H9 (cell line): ENCODE data around the gene NDUFV1. TPM values are rescaled to one million over a fixed set of nuclear protein-coding genes. Genes with fewer than 3 reads are reported as not detected.

Experiments used
- DNase-seq: peaks from one replicate; pipeline ENCODE4 v3.0.0-alpha.2; 2017
- H2AFZ ChIP-seq: one replicate; pipeline ENCODE4 v1.6.1; 2013; ENCODE audit warnings: mild to moderate bottlenecking, low read length, control low read depth, moderate library complexity
- H2AK5ac ChIP-seq: 2 replicates; pipeline ENCODE4 v1.6.1; 2013; ENCODE audit warnings: low read length, control low read depth, mixed read lengths; ENCODE audit not compliant: insufficient read length
- H2BK120ac ChIP-seq: one replicate; pipeline ENCODE4 v1.6.1; 2013; ENCODE audit warnings: low read depth, mild to moderate bottlenecking, low read length, control low read depth, inconsistent platforms; ENCODE audit not compliant: poor library complexity, severe bottlenecking
- H2BK12ac ChIP-seq: 2 replicates; pipeline ENCODE4 v1.6.1; 2013; ENCODE audit warnings: low read length, control low read depth, mixed read lengths, low read depth; ENCODE audit not compliant: insufficient read length
- H2BK15ac ChIP-seq: 2 replicates; pipeline ENCODE4 v1.6.1; 2013; ENCODE audit warnings: low read depth, low read length, control low read depth
- H2BK20ac ChIP-seq: one replicate; pipeline ENCODE4 v1.6.1; 2013; ENCODE audit warnings: low read depth, mild to moderate bottlenecking, low read length, control low read depth, inconsistent platforms; ENCODE audit not compliant: poor library complexity, severe bottlenecking
- H2BK5ac ChIP-seq: 2 replicates; pipeline ENCODE4 v1.6.1; 2013; ENCODE audit warnings: low read length, control low read depth, mixed read lengths; ENCODE audit not compliant: insufficient read length
- H3K14ac ChIP-seq: 2 replicates; pipeline ENCODE4 v1.6.1; 2013; ENCODE audit warnings: low read length, control low read depth; ENCODE audit not compliant: insufficient read depth
- H3K18ac ChIP-seq: 2 replicates; pipeline ENCODE4 v1.6.1; 2013; ENCODE audit warnings: low read depth, mild to moderate bottlenecking, mixed read lengths, low read length, control low read depth; ENCODE audit not compliant: insufficient read length
- H3K23ac ChIP-seq: 2 replicates; pipeline ENCODE4 v1.6.1; 2013; ENCODE audit warnings: low read length, control low read depth, mixed read lengths, low read depth; ENCODE audit not compliant: insufficient read length
- H3K23me2 ChIP-seq: 2 replicates; pipeline ENCODE4 v1.6.1; 2013; ENCODE audit warnings: low read depth, mild to moderate bottlenecking, mixed read lengths, low read length, control low read depth; ENCODE audit not compliant: insufficient read length, poor library complexity, severe bottlenecking
- H3K27ac ChIP-seq: 2 replicates; pipeline ENCODE4 v1.5.1; 2013; ENCODE audit warnings: low read length, control low read depth, mixed read lengths, low read depth; ENCODE audit not compliant: insufficient read length
- H3K27me3 ChIP-seq: 2 replicates; pipeline ENCODE4 v1.6.1; 2013; ENCODE audit warnings: low read length, control low read depth, inconsistent platforms; ENCODE audit not compliant: insufficient read depth
- H3K4ac ChIP-seq: 2 replicates; pipeline ENCODE4 v1.6.1; 2013; ENCODE audit warnings: low read depth, mild to moderate bottlenecking, control low read depth, inconsistent platforms, low read length, moderate library complexity
- H3K4me1 ChIP-seq: 2 replicates; pipeline ENCODE4 v1.6.1; 2013; ENCODE audit warnings: low read length, control low read depth, inconsistent platforms; ENCODE audit not compliant: insufficient read depth
- H3K4me2 ChIP-seq: 2 replicates; pipeline ENCODE4 v1.6.1; 2013; ENCODE audit warnings: low read length, control low read depth, mixed read lengths; ENCODE audit not compliant: insufficient read length, insufficient read depth
- H3K56ac ChIP-seq: 2 replicates; pipeline ENCODE4 v1.6.1; 2013; ENCODE audit warnings: low read depth, mild to moderate bottlenecking, mixed read lengths, low read length, control low read depth; ENCODE audit not compliant: insufficient read length
- H3K79me1 ChIP-seq: 2 replicates; pipeline ENCODE4 v1.6.1; 2013; ENCODE audit warnings: low read depth, mild to moderate bottlenecking, moderate library complexity, low read length, control low read depth, inconsistent platforms; ENCODE audit not compliant: insufficient read depth, poor library complexity, severe bottlenecking
- H3K79me2 ChIP-seq: 2 replicates; pipeline ENCODE4 v1.6.1; 2013; ENCODE audit warnings: low read length, control low read depth, inconsistent platforms; ENCODE audit not compliant: insufficient read depth
- H3K9ac ChIP-seq: 2 replicates; pipeline ENCODE4 v1.6.1; 2013; ENCODE audit warnings: low read length, control low read depth, mixed read lengths; ENCODE audit not compliant: insufficient read length; ENCODE audit errors: extremely low read depth
- H3K9me3 ChIP-seq: one replicate; pipeline ENCODE4 v1.6.1; 2013; ENCODE audit warnings: low read depth, low read length, inconsistent platforms; ENCODE audit not compliant: control insufficient read depth
- H3T11ph ChIP-seq: one replicate; pipeline ENCODE4 v1.6.1; 2013; ENCODE audit warnings: mild to moderate bottlenecking, low read length, control low read depth, inconsistent platforms
- H4K20me1 ChIP-seq: one replicate; pipeline ENCODE4 v1.6.1; 2013; ENCODE audit not compliant: control insufficient read depth, insufficient read length, insufficient read depth
- H4K5ac ChIP-seq: 2 replicates; pipeline ENCODE4 v1.6.1; 2013; ENCODE audit warnings: low read depth, mild to moderate bottlenecking, mixed read lengths, low read length, control low read depth; ENCODE audit not compliant: insufficient read length
- H4K8ac ChIP-seq: replicated peaks from 2 replicates; pipeline ENCODE4 v1.6.1; 2013; ENCODE audit warnings: low read length, control low read depth, mixed read lengths, low read depth; ENCODE audit not compliant: insufficient read length
- H4K91ac ChIP-seq: 2 replicates; pipeline ENCODE4 v1.6.1; 2013; ENCODE audit warnings: low read depth, mild to moderate bottlenecking, moderate library complexity, mixed read lengths, low read length, control low read depth; ENCODE audit not compliant: insufficient read length
- H3K27ac Mint-ChIP-seq, 3 experiments: 2 replicates in 2 of 3; 3 replicates in 1 of 3; pipeline ENCODE4 v1.8.0; 2020 to 2021; ENCODE audit warnings: mixed read lengths in 3 of 3, mild to moderate bottlenecking in 1 of 3, moderate library complexity in 1 of 3
- H3K27me3 Mint-ChIP-seq: 2 replicates; pipeline ENCODE4 v1.8.0; 2021; ENCODE audit warnings: low read depth, mild to moderate bottlenecking, moderate library complexity, mixed read lengths
- H3K36me3 Mint-ChIP-seq, 3 experiments: 2 replicates in 2 of 3; 3 replicates in 1 of 3; pipeline ENCODE4 v1.8.0; 2020 to 2021; ENCODE audit warnings: low read depth in 3 of 3, mixed read lengths in 3 of 3; ENCODE audit not compliant: insufficient read depth in 1 of 3
- H3K4me1 Mint-ChIP-seq, 2 experiments: 2 replicates each; pipeline ENCODE4 v1.8.0; 2020; ENCODE audit warnings: mixed read lengths in 2 of 2
- H3K4me3 Mint-ChIP-seq, 2 experiments: 2 replicates in 1 of 2; 3 replicates in 1 of 2; pipeline ENCODE4 v1.8.0; 2020 to 2021; ENCODE audit warnings: mild to moderate bottlenecking in 2 of 2, mixed read lengths in 2 of 2, moderate library complexity in 1 of 2
- H3K9me3 Mint-ChIP-seq, 2 experiments: 2 replicates in 1 of 2; 3 replicates in 1 of 2; pipeline ENCODE4 v1.8.0; 2020; ENCODE audit warnings: mild to moderate bottlenecking in 2 of 2, mixed read lengths in 2 of 2, moderate library complexity in 1 of 2
- WGBS: extraction: QIAGEN DNeasy Blood & Tissue Kit; methylation state at CpG from one replicate; pipeline ENCODE4 v1.1.7; 2013; ENCODE audit warnings: missing lambda C conversion rate, low lambda C conversion rate, mixed read lengths; ENCODE audit not compliant: insufficient read length; ENCODE audit errors: extremely low coverage; 5-methylcytosine and 5-hydroxymethylcytosine counted together
- total RNA-seq: library from RNA; stranded (reverse); gene quantifications from 2 replicates; pipeline ENCODE4 v1.2.1, GENCODE V29; 2021
- TF ChIP-seq, protein P1 (sequence below): fragments of 200-600 bp; sonication (generic); conservative IDR thresholded peaks from 3 replicates; pipeline ENCODE4 v1.8.0; 2021; ENCODE audit warnings: antibody characterized with exemption, mild to moderate bottlenecking

NDUFV1 gene
- total RNA-seq, 1 experiment from 2014 or later, result 154 TPM

DNA sequence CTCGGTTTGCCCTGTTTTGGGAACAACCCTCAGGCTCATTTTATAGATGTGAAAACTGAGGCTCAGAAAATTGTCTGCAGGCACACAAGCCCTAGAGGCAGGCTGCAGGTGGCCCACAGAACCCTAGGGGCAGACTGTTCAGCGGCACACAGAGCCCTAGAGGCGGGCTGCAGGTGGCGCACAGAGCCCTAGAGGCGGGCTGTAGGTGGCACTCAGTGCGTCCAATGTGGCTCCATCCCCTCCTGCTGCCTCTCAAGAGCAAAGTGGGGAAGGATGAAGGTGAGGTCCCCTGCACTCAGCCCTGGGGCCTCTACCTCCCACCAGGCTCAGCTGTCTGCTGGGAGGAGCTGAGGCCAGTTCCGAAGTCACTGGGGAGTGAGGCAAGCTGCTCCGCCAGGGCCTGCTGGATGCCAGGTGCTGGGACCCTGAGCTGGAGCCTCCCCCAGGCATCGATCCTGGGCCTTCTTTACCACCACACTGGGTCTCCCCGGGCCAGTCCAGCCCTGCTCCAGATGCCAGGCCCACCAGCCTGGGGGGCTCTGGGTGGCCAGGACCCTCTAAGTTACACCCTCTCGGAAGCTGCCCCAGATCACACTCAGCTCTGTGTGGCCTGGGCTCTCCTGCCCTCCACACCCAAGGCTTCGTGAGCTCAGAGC lies 41.5 kb downstream of the NDUFV1 start:
- Mint-ChIP-seq H3K27me3 (peaks cover 20% of the 10 kb centered on the region), H3K4me3 (no peak overlapping the region), H3K27ac (no peak overlapping the region), H3K9me3 (peaks cover 0 to 3% of the 10 kb centered on the region in 2 experiments; a peak in 3 of 5 replicates), H3K4me1 (peaks cover 8 to 15% of the 10 kb centered on the region in 2 experiments), H3K36me3 (no peaks in the 10 kb centered on the region; a peak in 1 of 7 replicates)
- Histone ChIP-seq H3K14ac (no peak overlapping the region), H3K27ac (no peak overlapping the region), H3K23me2 (no peaks in the 10 kb centered on the region), H3K9me3 (no peaks in the 10 kb centered on the region), H3K4me2 (no peak overlapping the region), H3T11ph (no peak overlapping the region), H2BK120ac (no peak overlapping the region), H3K18ac (no peak overlapping the region), H3K4me1 (no peaks in the 10 kb centered on the region), H2BK5ac (no peak overlapping the region), H4K5ac (no peak overlapping the region), H3K23ac (no peak overlapping the region), H3K4ac (no peak overlapping the region), H3K56ac (no peak overlapping the region), H2BK20ac (no peak overlapping the region), H2AFZ (no peak overlapping the region), H2BK12ac (no peak overlapping the region), H3K79me2 (no peaks in the 10 kb centered on the region), H3K9ac (no peak overlapping the region), H4K91ac (no peak overlapping the region), H4K20me1 (no peaks in the 10 kb centered on the region), H3K27me3 (no peaks in the 10 kb centered on the region), H2AK5ac (no peak overlapping the region), H3K79me1 (no peaks in the 10 kb centered on the region), H2BK15ac (no peak overlapping the region), H4K8ac (no peak overlapping the region)
- WGBS, result no CpG with 5 or more reads among the region's 12 CpGs
- DNase-seq, result peak; percentile 82
- TF ChIP-seq, protein P1, sequence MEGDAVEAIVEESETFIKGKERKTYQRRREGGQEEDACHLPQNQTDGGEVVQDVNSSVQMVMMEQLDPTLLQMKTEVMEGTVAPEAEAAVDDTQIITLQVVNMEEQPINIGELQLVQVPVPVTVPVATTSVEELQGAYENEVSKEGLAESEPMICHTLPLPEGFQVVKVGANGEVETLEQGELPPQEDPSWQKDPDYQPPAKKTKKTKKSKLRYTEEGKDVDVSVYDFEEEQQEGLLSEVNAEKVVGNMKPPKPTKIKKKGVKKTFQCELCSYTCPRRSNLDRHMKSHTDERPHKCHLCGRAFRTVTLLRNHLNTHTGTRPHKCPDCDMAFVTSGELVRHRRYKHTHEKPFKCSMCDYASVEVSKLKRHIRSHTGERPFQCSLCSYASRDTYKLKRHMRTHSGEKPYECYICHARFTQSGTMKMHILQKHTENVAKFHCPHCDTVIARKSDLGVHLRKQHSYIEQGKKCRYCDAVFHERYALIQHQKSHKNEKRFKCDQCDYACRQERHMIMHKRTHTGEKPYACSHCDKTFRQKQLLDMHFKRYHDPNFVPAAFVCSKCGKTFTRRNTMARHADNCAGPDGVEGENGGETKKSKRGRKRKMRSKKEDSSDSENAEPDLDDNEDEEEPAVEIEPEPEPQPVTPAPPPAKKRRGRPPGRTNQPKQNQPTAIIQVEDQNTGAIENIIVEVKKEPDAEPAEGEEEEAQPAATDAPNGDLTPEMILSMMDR, result peak; percentile 71
